Colonic mucosa (tissue), 4 donors: Measurements from ENCODE around the gene GID4. TPM values are rescaled to one million over a fixed set of nuclear protein-coding genes. Genes with fewer than 3 reads are reported as not detected.

Source experiments
- DNase-seq: peaks from one replicate; pipeline ENCODE4 v3.0.0-alpha.2; 2020
- H3K27ac ChIP-seq: fragments of 200-600 bp; one replicate; pipeline ENCODE4 v1.8.0; 2021
- H3K27me3 ChIP-seq: fragments of 200-600 bp; one replicate; pipeline ENCODE4 v1.8.0; 2021
- H3K36me3 ChIP-seq: fragments of 200-600 bp; one replicate; pipeline ENCODE4 v1.8.0; 2021
- H3K4me1 ChIP-seq: fragments of 200-600 bp; one replicate; pipeline ENCODE4 v1.8.0; 2021; ENCODE audit warnings: mild to moderate bottlenecking
- H3K4me3 ChIP-seq: fragments of 200-600 bp; one replicate; pipeline ENCODE4 v1.8.0; 2021
- H3K9ac ChIP-seq, 2 donors: one replicate each; pipeline ENCODE4 v1.7.0; 2013; ENCODE audit warnings: control low read depth in 2 of 2, low read depth in 2 of 2, low read length in 2 of 2
- H3K9me3 ChIP-seq: fragments of 200-600 bp; one replicate; pipeline ENCODE4 v1.8.0; 2021
- CTCF ChIP-seq: fragments of 200-600 bp; IDR thresholded peaks from one replicate; pipeline ENCODE4 v1.8.0; 2022; ENCODE audit warnings: antibody characterized with exemption, mild to moderate bottlenecking
- intact Hi-C: fragments of 100-400 bp; cut with DNase I; formaldehyde crosslinking; loops from one replicate; pipeline ENCODE4 v1.14.1; 2022
- total RNA-seq, 2 donors: library from RNA; stranded (reverse); fragmentation: NEBNext Ultra II Directional in 1 of 2; extraction: Animal tissue kit (Norgen Biotek cat#: 25700) in 1 of 2; gene quantifications; one replicate each; pipeline ENCODE4 v1.2.1, GENCODE V29; 2021
- donor health status: healthy.
- donor health status: DM: no; HTN: no; CAD: no.
- donor health status: DM: no; HTN: no; CAD: no.

GID4 gene
- total RNA-seq, 2 donors from 2014 or later, result 5.2 to 8.0 TPM

GRCh38 chr17:18031955-18032354, 7.3 kb upstream of the GID4 start:
- no peaks in the 10 kb centered on the region for H3K36me3 ChIP-seq
- no peaks in the 10 kb centered on the region for H3K9me3 ChIP-seq
- H3K27ac ChIP-seq, result no peak overlapping the region
- DNase-seq, result no peak
- no peak overlapping the region for H3K4me3 ChIP-seq
- H3K4me1 ChIP-seq, result no peaks in the 10 kb centered on the region
- TF ChIP-seq CTCF, result no peak
- H3K9ac ChIP-seq, result no peak overlapping the region
- intact Hi-C loops, result loop anchor here (2.0 to 5.0 kb wide), 2 partner anchors 141 to 350 kb away; partner anchors contain the start of gene RAI1
- no peaks in the 10 kb centered on the region for H3K27me3 ChIP-seq

- no peaks in the 10 kb centered on the region for H3K9me3 ChIP-seq
- no peak overlapping the region for H3K4me3 ChIP-seq
- peak; percentile 41 for TF ChIP-seq CTCF
- no peaks in the 10 kb centered on the region for H3K27me3 ChIP-seq
- intact Hi-C loops, result loop anchor here (2.0 to 5.0 kb wide), 2 partner anchors 143 to 351 kb away; partner anchors contain the start of gene RAI1
- H3K27ac ChIP-seq, result no peak overlapping the region
- no peaks in the 10 kb centered on the region for H3K36me3 ChIP-seq
- DNase-seq, result peak; percentile 67
- H3K4me1 ChIP-seq, result peaks cover 10% of the 10 kb centered on the region
- no peak overlapping the region for H3K9ac ChIP-seq
Measured at GRCh38 chr17:18033442-18034099, 5.6 kb upstream of the GID4 start.

- no peak for TF ChIP-seq CTCF
- intact Hi-C loops, result no loop called here
- Histone ChIP-seq H3K27me3 (no peaks in the 10 kb centered on the region), H3K27ac (no peak overlapping the region), H3K9ac (no peak overlapping the region), H3K36me3 (no peaks in the 10 kb centered on the region), H3K4me1 (peaks cover 10% of the 10 kb centered on the region), H3K4me3 (no peak overlapping the region), H3K9me3 (no peaks in the 10 kb centered on the region)
- no peak for DNase-seq
Measured at GRCh38 chr17:18035704-18036103, 3.5 kb upstream of the GID4 start.

GRCh38 chr17:18037486-18037885, 1.7 kb upstream of the GID4 start:
- Histone ChIP-seq H3K27me3 (no peaks in the 10 kb centered on the region), H3K9ac (peak overlapping the region in 1 of 2 donors; percentile 84), H3K4me1 (peaks cover 10% of the 10 kb centered on the region), H3K9me3 (no peaks in the 10 kb centered on the region), H3K27ac (no peak overlapping the region), H3K4me3 (no peak overlapping the region), H3K36me3 (no peaks in the 10 kb centered on the region)
- TF ChIP-seq CTCF, result no peak
- DNase-seq, result no peak
- intact Hi-C loops, result no loop called here

GRCh38 chr17:18038149-18038850, 908 bp upstream of the GID4 start:
- peak overlapping the region; percentile 84 for H3K4me3 ChIP-seq
- no peaks in the 10 kb centered on the region for H3K36me3 ChIP-seq
- TF ChIP-seq CTCF, result no peak
- peak overlapping the region; percentile 79 to 84 for H3K9ac ChIP-seq
- no peaks in the 10 kb centered on the region for H3K27me3 ChIP-seq
- intact Hi-C loops, result no loop called here
- H3K4me1 ChIP-seq, result peaks cover 10% of the 10 kb centered on the region
- no peak for DNase-seq
- peak overlapping the region; percentile 56 for H3K27ac ChIP-seq
- H3K9me3 ChIP-seq, result no peaks in the 10 kb centered on the region
